Spinal cord (tissue), 10 donors: ENCODE measurements around the gene PARD3. TPM values are rescaled to one million over a fixed set of nuclear protein-coding genes. Genes with fewer than 3 reads are reported as not detected.

Experiments
- DNase-seq, 6 donors: peaks; one replicate each; pipeline versions ENCODE4 v3.0.0 to v3.0.0-alpha.2; 2013 to 2015; ENCODE audit warnings: low spot score in 6 of 6, low read depth in 4 of 6
- H3K27ac ChIP-seq: one replicate; pipeline ENCODE4 v1.5.1; 2013; ENCODE audit warnings: low read depth, low read length, control low read depth
- H3K27me3 ChIP-seq: one replicate; pipeline ENCODE4 v1.6.1; 2013; ENCODE audit warnings: low read length; ENCODE audit not compliant: control insufficient read depth, insufficient read depth
- H3K36me3 ChIP-seq: one replicate; pipeline ENCODE4 v1.6.1; 2013; ENCODE audit warnings: low read length; ENCODE audit not compliant: control insufficient read depth, insufficient read depth
- H3K4me1 ChIP-seq: one replicate; pipeline ENCODE4 v1.6.1; 2013; ENCODE audit warnings: low read length; ENCODE audit not compliant: control insufficient read depth, insufficient read depth
- H3K4me3 ChIP-seq: one replicate; pipeline ENCODE4 v1.5.1; 2013; ENCODE audit warnings: low read depth, low read length, control low read depth
- H3K9me3 ChIP-seq: one replicate; pipeline ENCODE4 v1.6.1; 2013; ENCODE audit warnings: low read length; ENCODE audit not compliant: control insufficient read depth, insufficient read depth
- WGBS: methylation state at CpG from one replicate; pipeline ENCODE4 v1.1.5; 2013; ENCODE audit warnings: missing lambda C conversion rate; ENCODE audit not compliant: insufficient coverage; 5-methylcytosine and 5-hydroxymethylcytosine counted together
- polyA plus RNA-seq, 2 donors: library from polyadenylated mRNA; unstranded; fragments of 120-200 nt; gene quantifications; one replicate each; pipeline ENCODE4 v1.2.1, GENCODE V29; 2013; ENCODE audit not compliant: insufficient read length in 2 of 2
- total RNA-seq, 2 donors: library from RNA; depleted of rRNA in 1 of 2; stranded (reverse); fragments of 120-200 nt in 1 of 2; fragments of >200 nt in 1 of 2; gene quantifications; one replicate each; pipeline versions ENCODE4 v1.2.3 to v1.2.4, GENCODE V29; 2013 to 2014
- donor health status: healthy.

Gene PARD3
- total and polyA plus RNA-seq, 4 donors: 29.5 to 94.3 (median 47.1) TPM

GRCh38 chr10:34147641-34148304, 667.3 kb downstream of the PARD3 start:
- Histone ChIP-seq H3K4me3 (no peak overlapping the region), H3K4me1 (no peaks in the 10 kb centered on the region), H3K27me3 (no peaks in the 10 kb centered on the region), H3K36me3 (no peaks in the 10 kb centered on the region), H3K27ac (no peak overlapping the region), H3K9me3 (no peaks in the 10 kb centered on the region)
- no peak for DNase-seq
- 100% methylated on average over 1 of the region's 4 CpGs for WGBS

GRCh38 chr10:34145715-34146114, 669.4 kb downstream of the PARD3 start:
- Histone ChIP-seq H3K27ac (peak overlapping the region; percentile 11), H3K4me1 (no peaks in the 10 kb centered on the region), H3K4me3 (no peak overlapping the region), H3K36me3 (no peaks in the 10 kb centered on the region), H3K9me3 (no peaks in the 10 kb centered on the region), H3K27me3 (no peaks in the 10 kb centered on the region)
- no peak for DNase-seq
- WGBS: no CpG with 5 or more reads among the region's 3 CpGs

GRCh38 chr10:34143466-34143865, 671.6 kb downstream of the PARD3 start:
- Histone ChIP-seq H3K27ac (no peak overlapping the region), H3K4me1 (no peaks in the 10 kb centered on the region), H3K4me3 (no peak overlapping the region), H3K36me3 (no peaks in the 10 kb centered on the region), H3K27me3 (no peaks in the 10 kb centered on the region), H3K9me3 (no peaks in the 10 kb centered on the region)
- WGBS: no CpG with 5 or more reads among the region's 2 CpGs
- DNase-seq: no peak

- Histone ChIP-seq H3K27me3 (no peaks in the 10 kb centered on the region), H3K36me3 (no peaks in the 10 kb centered on the region), H3K27ac (no peak overlapping the region), H3K4me3 (no peak overlapping the region), H3K4me1 (no peaks in the 10 kb centered on the region), H3K9me3 (no peaks in the 10 kb centered on the region)
- WGBS: 80% methylated on average over 1 of the region's 2 CpGs
- no peak for DNase-seq
Measured at GRCh38 chr10:34141032-34141680, 673.9 kb downstream of the PARD3 start.

GRCh38 chr10:34139559-34139958, 675.5 kb downstream of the PARD3 start:
- no peak for DNase-seq
- H3K27ac ChIP-seq: no peak overlapping the region
- 27% methylated on average over 3 of the region's 3 CpGs for WGBS
- H3K9me3 ChIP-seq: no peaks in the 10 kb centered on the region
- H3K36me3 ChIP-seq: no peaks in the 10 kb centered on the region
- H3K27me3 ChIP-seq: no peaks in the 10 kb centered on the region
- no peaks in the 10 kb centered on the region for H3K4me1 ChIP-seq
- no peak overlapping the region for H3K4me3 ChIP-seq

GRCh38 chr10:34137955-34138354, 677.1 kb downstream of the PARD3 start:
- Histone ChIP-seq H3K4me1 (peaks cover 5% of the 10 kb centered on the region), H3K27ac (no peak overlapping the region), H3K4me3 (no peak overlapping the region), H3K27me3 (no peaks in the 10 kb centered on the region), H3K9me3 (no peaks in the 10 kb centered on the region), H3K36me3 (no peaks in the 10 kb centered on the region)
- WGBS: no CpG with 5 or more reads among the region's 2 CpGs
- no peak for DNase-seq

- H3K4me3 ChIP-seq: no peak overlapping the region
- no peaks in the 10 kb centered on the region for H3K9me3 ChIP-seq
- H3K27ac ChIP-seq: no peak overlapping the region
- peaks cover 9% of the 10 kb centered on the region for H3K4me1 ChIP-seq
- H3K36me3 ChIP-seq: no peaks in the 10 kb centered on the region
- H3K27me3 ChIP-seq: no peaks in the 10 kb centered on the region
- 95% methylated on average over 7 of the region's 7 CpGs for WGBS
- no peak for DNase-seq
Measured at GRCh38 chr10:34137201-34137600, 677.9 kb downstream of the PARD3 start.

- 94% methylated on average over 2 of the region's 5 CpGs for WGBS
- H3K4me3 ChIP-seq: no peak overlapping the region
Measured at GRCh38 chr10:34135515-34135914, 679.6 kb downstream of the PARD3 start.

GRCh38 chr10:34134602-34135001, 680.5 kb downstream of the PARD3 start:
- Histone ChIP-seq H3K27me3 (no peaks in the 10 kb centered on the region), H3K36me3 (peaks cover 4% of the 10 kb centered on the region), H3K4me1 (peaks cover 9% of the 10 kb centered on the region), H3K9me3 (no peaks in the 10 kb centered on the region), H3K27ac (no peak overlapping the region), H3K4me3 (no peak overlapping the region)
- 33% methylated on average over 1 of the region's 1 CpG for WGBS
- no peak for DNase-seq

More at GRCh38 chr10:34135515-34135914, 679.6 kb downstream of the PARD3 start:
- H3K27ac ChIP-seq: no peak overlapping the region
- H3K4me1 ChIP-seq: peaks cover 9% of the 10 kb centered on the region
- peaks cover 3% of the 10 kb centered on the region for H3K36me3 ChIP-seq
- H3K27me3 ChIP-seq: no peaks in the 10 kb centered on the region
- no peak for DNase-seq
- no peaks in the 10 kb centered on the region for H3K9me3 ChIP-seq

- H3K4me1 ChIP-seq: peaks cover 9% of the 10 kb centered on the region
- DNase-seq: peak in 2 of 6 donors; percentile 44 to 50
- 50% methylated on average over 2 of the region's 5 CpGs for WGBS
Measured at GRCh38 chr10:34133406-34133805, 681.7 kb downstream of the PARD3 start.

More at GRCh38 chr10:34133406-34133805, 681.7 kb downstream of the PARD3 start:
- no peak overlapping the region for H3K27ac ChIP-seq
- no peak overlapping the region for H3K4me3 ChIP-seq
- no peaks in the 10 kb centered on the region for H3K27me3 ChIP-seq
- peaks cover 4% of the 10 kb centered on the region for H3K36me3 ChIP-seq
- H3K9me3 ChIP-seq: no peaks in the 10 kb centered on the region
